ENCODE measurements around the gene F10. TPM values are rescaled to one million over a fixed set of nuclear protein-coding genes. Genes with fewer than 3 reads are reported as not detected.

F10 gene
- total RNA-seq, 6 donors from 2014 or later: 5.3 to 25.0 (median 8.8) TPM

DNA sequence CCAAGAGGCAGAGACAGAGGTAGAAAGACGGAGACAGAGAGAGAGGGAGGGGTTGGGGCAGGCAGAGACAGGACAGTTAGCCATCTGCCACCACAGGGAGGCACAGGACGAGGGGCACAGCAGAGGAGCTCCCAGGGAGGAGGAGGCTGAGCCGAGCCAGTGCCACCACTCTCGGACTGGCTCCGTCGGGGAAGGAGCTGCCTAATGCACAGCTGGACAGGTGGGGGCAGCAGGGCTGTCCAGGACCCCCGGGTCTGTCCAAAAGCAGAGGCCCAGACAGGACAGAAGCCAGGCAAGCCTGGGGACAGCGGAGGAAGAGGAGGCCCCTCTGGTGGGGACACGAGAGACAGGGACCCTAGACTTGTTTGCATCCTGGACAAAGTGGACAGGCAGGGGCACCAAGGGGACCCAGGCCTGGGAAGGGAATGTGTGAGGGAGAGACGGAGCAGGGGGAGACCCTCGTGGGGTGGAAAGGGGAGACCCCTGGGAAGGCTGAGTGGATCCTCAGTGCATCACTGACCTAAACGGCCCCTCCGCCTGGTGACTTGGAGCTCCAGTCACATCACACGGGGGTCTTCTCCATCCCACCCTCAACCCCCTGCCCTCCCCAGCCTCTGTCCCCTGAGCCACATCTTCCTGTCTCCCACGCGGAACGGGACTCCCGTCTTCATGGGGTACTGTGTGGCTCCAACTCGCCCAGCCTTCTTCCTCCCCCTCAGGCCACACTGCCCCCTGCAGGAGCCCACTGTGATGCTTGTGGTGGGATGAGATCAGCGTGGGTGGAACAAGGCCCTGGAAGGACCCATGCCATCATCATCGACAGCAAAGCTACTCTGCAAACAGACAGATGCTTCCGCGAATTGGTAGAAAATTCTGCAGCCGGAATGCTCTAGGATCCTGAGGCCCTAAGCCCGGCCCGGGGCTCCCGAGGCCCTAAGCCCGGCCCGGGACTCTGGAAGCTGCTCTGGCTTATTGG, 915 bp downstream of the F10 start:
- DNase-seq (no peak), ATAC-seq (ENCODE audit: low FRiP score in 2 of 2) (peak in 1 of 2 donors; percentile 47)
- Histone ChIP-seq H3K27ac (peak overlapping the region in 3 of 4 donors; percentile 27 to 67 (median 52)), H3K36me3 (no peaks in the 10 kb centered on the region), H3K4me1 (no peaks in the 10 kb centered on the region), H3K27me3 (no peaks in the 10 kb centered on the region), H3K9me3 (no peaks in the 10 kb centered on the region), H3K4me3 (peak overlapping the region in 3 of 4 donors; percentile 23 to 40 (median 27))
- no peak for TF ChIP-seq POLR2AphosphoS5 (IDR thresholded peaks at IDR 0.05)
- TF ChIP-seq POLR2A (IDR thresholded peaks at IDR 0.05): no peak
- TF ChIP-seq, protein P1, sequence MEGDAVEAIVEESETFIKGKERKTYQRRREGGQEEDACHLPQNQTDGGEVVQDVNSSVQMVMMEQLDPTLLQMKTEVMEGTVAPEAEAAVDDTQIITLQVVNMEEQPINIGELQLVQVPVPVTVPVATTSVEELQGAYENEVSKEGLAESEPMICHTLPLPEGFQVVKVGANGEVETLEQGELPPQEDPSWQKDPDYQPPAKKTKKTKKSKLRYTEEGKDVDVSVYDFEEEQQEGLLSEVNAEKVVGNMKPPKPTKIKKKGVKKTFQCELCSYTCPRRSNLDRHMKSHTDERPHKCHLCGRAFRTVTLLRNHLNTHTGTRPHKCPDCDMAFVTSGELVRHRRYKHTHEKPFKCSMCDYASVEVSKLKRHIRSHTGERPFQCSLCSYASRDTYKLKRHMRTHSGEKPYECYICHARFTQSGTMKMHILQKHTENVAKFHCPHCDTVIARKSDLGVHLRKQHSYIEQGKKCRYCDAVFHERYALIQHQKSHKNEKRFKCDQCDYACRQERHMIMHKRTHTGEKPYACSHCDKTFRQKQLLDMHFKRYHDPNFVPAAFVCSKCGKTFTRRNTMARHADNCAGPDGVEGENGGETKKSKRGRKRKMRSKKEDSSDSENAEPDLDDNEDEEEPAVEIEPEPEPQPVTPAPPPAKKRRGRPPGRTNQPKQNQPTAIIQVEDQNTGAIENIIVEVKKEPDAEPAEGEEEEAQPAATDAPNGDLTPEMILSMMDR (IDR thresholded peaks at IDR 0.05): no peak
- no peak for TF ChIP-seq EP300 (IDR thresholded peaks at IDR 0.05)
- 72 to 85% methylated on average over 21 to 29 of the region's 29 CpGs for WGBS, 2 donors

DNA sequence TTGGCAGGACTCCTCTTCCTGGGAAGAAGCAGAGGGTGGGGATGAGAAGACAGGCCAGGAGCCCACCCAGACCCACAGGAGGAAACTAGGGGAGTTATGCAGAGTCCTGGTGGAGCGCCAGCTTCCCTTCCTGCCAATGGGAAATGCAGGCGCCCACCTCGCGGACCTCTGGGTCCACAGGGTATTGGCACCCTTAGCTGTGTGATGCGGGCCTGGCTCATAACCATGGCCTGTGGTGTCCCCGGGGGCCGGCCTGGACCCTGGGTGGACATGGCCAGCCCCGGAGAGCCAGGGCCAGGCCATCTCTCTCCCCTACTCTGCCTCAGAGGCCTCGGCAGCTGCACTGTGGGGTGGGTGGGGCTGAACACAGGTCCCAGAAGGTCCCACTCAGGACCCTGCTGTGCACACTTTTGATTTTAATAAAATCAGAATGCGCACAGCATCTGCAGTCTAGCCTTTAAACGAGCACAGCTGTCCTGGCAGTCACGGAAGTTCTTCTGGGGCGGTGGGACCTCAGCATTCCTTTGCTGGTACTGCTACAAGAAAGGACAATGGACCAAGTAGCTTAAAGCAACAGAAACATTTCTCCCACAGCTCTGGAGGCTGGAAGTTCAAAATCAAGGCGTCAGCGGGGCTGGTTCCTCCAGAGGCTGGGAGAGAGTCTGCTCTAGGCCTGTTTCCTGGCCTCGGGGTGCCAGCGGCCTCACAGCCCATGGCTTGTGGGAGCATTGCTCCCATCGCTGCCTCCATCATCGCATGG, 1.8 kb downstream of the F10 start:
- 92 to 93% methylated on average over 13 to 19 of the region's 19 CpGs for WGBS, 2 donors
- Histone ChIP-seq H3K36me3 (no peaks in the 10 kb centered on the region), H3K9me3 (no peaks in the 10 kb centered on the region), H3K4me1 (no peaks in the 10 kb centered on the region), H3K27me3 (no peaks in the 10 kb centered on the region), H3K27ac (no peak overlapping the region), H3K4me3 (no peak overlapping the region)
- ATAC-seq (ENCODE audit: low FRiP score in 2 of 2) (no peak), DNase-seq (no peak)
- TF ChIP-seq POLR2AphosphoS5 (IDR thresholded peaks at IDR 0.05) (no peak), EP300 (IDR thresholded peaks at IDR 0.05) (no peak), POLR2A (IDR thresholded peaks at IDR 0.05) (no peak)
- TF ChIP-seq, protein P1 (IDR thresholded peaks at IDR 0.05): no peak

DNA sequence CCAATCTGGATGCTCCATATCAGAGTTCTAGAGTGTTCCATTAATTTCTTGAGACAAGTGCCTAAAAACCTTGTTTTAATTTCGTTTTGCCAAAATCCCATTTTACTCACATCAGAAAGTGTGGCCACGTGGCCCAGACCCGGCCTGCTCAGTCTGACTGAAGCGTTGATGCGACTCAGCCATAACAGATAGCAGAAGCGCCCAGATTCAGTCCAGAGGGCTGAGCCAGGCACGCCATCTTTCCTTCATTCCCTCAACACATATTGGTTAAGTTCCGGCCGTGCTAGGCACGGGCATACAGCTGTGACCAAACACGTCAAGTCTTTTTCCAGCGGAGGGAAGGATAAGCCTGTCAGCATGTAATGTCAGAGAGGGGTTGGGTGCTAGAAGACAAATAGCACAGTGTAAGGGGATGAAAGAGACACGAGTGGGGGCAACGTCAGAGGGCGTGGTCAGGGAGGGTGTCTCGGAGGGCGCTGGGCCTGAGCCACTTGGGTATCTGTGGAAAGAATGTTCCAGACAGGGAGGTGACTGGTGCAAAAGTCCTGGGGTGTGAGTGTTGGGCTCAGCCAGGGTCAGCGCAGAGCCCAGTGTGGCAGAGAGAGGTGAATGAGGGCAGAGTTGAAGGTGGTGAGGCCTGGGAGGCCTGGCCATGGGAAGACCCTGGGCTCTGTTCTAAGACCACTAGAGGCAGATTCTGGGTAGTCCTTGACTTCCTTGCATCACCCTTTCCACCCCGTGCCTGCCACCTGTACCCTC, 3.1 kb downstream of the F10 start:
- TF ChIP-seq EP300 (IDR thresholded peaks at IDR 0.05) (no peak), POLR2A (IDR thresholded peaks at IDR 0.05) (no peak), POLR2AphosphoS5 (IDR thresholded peaks at IDR 0.05) (no peak)
- TF ChIP-seq, protein P1 (IDR thresholded peaks at IDR 0.05): no peak
- DNase-seq: peak in 1 of 2 donors; percentile 17
- no peaks in the 10 kb centered on the region for H3K36me3 ChIP-seq
- WGBS, 2 donors: 91 to 93% methylated on average over 18 to 19 of the region's 19 CpGs
- H3K27me3 ChIP-seq: peaks cover 0 to 7% (median 2%) of the 10 kb centered on the region in 4 donors
- H3K4me3 ChIP-seq: no peak overlapping the region
- no peaks in the 10 kb centered on the region for H3K9me3 ChIP-seq
- peaks cover 0 to 7% (median 3%) of the 10 kb centered on the region in 4 donors for H3K4me1 ChIP-seq
- no peak overlapping the region for H3K27ac ChIP-seq
- ATAC-seq (ENCODE audit: low FRiP score in 2 of 2): no peak

DNA sequence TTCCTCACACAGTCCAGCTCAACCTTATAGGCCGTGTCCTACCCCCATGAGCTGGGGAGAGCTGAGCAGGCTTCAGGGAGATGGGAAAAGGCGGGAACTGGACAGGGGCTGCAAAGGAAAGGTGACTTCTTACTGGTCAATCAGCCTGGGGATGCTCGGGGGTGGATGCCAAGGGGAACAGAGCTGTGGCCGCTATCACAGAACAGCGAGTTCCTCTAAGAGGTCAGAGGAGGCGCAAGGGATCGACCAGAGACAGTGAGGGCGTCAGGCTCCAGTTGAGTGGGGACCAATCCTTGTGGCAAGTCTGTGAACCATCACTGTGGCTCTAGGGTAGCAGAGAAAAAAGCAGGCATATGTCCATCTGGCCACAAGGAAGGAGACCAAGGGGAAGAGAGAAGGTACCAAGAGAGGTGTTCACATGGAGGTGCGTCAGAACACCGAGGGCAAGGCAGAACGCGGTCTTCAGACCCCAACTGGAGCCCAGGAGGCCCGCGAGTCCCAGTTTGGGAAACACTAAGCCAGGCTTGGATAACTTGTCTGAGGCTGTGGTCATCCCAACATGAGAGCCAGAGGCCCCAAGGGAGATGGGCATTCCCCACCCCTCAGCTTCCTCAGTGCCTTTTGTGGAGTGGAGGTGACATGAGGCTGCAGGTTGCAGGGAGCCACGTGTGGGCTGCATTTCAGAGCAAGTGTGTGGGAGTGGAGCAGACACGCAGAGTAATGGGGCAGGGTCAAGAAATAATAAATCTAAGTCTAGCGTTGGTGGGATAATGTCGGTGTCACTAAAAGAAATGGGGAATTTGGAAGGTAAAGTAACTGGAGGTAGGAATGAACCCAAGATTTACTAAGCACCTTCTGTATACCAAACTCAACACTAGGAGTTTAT, 3.9 kb downstream of the F10 start:
- peak in 1 of 2 donors; percentile 10 for DNase-seq
- 89 to 91% methylated on average over 18 of the region's 18 CpGs for WGBS, 2 donors

More for the DNA sequence above, 3.9 kb downstream of the F10 start:
- H3K27me3 ChIP-seq: peaks cover 0 to 7% (median 2%) of the 10 kb centered on the region in 4 donors
- no peak for TF ChIP-seq POLR2A (IDR thresholded peaks at IDR 0.05)
- TF ChIP-seq POLR2AphosphoS5 (IDR thresholded peaks at IDR 0.05): no peak
- TF ChIP-seq, protein P1 (IDR thresholded peaks at IDR 0.05): no peak
- TF ChIP-seq EP300 (IDR thresholded peaks at IDR 0.05): no peak
- peaks cover 0 to 7% (median 3%) of the 10 kb centered on the region in 4 donors for H3K4me1 ChIP-seq
- H3K36me3 ChIP-seq: no peaks in the 10 kb centered on the region
- no peak for ATAC-seq (ENCODE audit: low FRiP score in 2 of 2)
- no peak overlapping the region for H3K27ac ChIP-seq
- H3K4me3 ChIP-seq: no peak overlapping the region
- no peaks in the 10 kb centered on the region for H3K9me3 ChIP-seq
